Measurements from ENCODE around the gene CT45A9. TPM values are rescaled to one million over a fixed set of nuclear protein-coding genes. Genes with fewer than 3 reads are reported as not detected.
"Not testable (repeated sequence)": the region's sequence is repeated elsewhere in the genome, so short reads cannot be mapped to it uniquely, and the experiment has no call there.

The CT45A9 gene
- polyA plus RNA-seq, 2 donors: not detected

DNA sequence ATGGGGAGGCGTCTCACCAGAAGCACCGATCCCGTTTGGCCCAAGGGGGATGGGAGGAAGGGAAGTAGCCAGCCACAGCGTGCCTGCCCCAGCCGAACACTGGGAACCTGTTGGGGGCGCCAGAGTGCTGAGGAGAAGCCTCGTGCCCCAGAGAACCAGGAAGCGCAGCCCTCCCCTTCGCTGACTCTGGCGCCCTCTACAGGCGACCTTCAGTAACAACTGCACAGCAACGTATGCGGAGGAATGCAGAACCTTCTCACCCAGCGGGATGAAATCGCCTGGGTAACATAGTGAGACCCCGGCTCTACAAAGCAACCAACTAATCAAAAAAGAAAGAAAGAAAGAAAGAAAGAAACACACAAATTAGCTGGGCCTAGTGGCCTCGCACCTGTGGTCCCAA, 17.2 kb downstream of the CT45A9 start, which contains the start of gene CT45A8:
CT45A8 (minus strand) TSS at position 101 of the 400 bp plus-strand sequence. CDS start 3,755 bp downstream, outside the sequence.
- not testable (repeated sequence) for H3K9me3 ChIP-seq (ENCODE audit: control insufficient read depth in 2 of 2, insufficient read depth in 1 of 2, low read depth in 1 of 2, low read length in 1 of 2); H3K36me3 ChIP-seq (ENCODE audit: control insufficient read depth in 2 of 2, insufficient read depth in 2 of 2, low read length in 1 of 2); H3K27me3 ChIP-seq (ENCODE audit: control insufficient read depth in 1 of 2, insufficient read depth in 2 of 2, low read length in 2 of 2); H3K4me1 ChIP-seq (ENCODE audit: control insufficient read depth in 2 of 2, insufficient read depth in 2 of 2, low read length in 1 of 2); H3K27ac ChIP-seq (ENCODE audit: low read depth in 2 of 2, low read length in 1 of 2); H3K4me3 ChIP-seq (ENCODE audit: low read depth in 1 of 2, low read length in 2 of 2)
- WGBS, 2 donors: no CpG with 5 or more reads among the region's 17 CpGs

DNA sequence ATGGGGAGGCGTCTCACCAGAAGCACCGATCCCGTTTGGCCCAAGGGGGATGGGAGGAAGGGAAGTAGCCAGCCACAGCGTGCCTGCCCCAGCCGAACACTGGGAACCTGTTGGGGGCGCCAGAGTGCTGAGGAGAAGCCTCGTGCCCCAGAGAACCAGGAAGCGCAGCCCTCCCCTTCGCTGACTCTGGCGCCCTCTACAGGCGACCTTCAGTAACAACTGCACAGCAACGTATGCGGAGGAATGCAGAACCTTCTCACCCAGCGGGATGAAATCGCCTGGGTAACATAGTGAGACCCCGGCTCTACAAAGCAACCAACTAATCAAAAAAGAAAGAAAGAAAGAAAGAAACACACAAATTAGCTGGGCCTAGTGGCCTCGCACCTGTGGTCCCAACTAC, 34.4 kb downstream of the CT45A9 start, which contains the start of gene CT45A7:
CT45A7 (minus strand) TSS at position 101 of the 400 bp plus-strand sequence. CDS start 3,747 bp downstream, outside the sequence.
- no CpG with 5 or more reads among the region's 17 CpGs for WGBS, 2 donors

DNA sequence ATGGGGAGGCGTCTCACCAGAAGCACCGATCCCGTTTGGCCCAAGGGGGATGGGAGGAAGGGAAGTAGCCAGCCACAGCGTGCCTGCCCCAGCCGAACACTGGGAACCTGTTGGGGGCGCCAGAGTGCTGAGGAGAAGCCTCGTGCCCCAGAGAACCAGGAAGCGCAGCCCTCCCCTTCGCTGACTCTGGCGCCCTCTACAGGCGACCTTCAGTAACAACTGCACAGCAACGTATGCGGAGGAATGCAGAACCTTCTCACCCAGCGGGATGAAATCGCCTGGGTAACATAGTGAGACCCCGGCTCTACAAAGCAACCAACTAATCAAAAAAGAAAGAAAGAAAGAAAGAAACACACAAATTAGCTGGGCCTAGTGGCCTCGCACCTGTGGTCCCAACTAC, 51.7 kb downstream of the CT45A9 start, which contains the start of gene CT45A2:
CT45A2 (minus strand) TSS at position 101 of the 400 bp plus-strand sequence. CDS start 3,747 bp downstream, outside the sequence.
- WGBS, 2 donors: no CpG with 5 or more reads among the region's 17 CpGs
- H3K27ac ChIP-seq (ENCODE audit: low read depth in 2 of 2, low read length in 1 of 2); H3K4me3 ChIP-seq (ENCODE audit: low read depth in 1 of 2, low read length in 2 of 2); H3K9me3 ChIP-seq (ENCODE audit: control insufficient read depth in 2 of 2, insufficient read depth in 1 of 2, low read depth in 1 of 2, low read length in 1 of 2); H3K36me3 ChIP-seq (ENCODE audit: control insufficient read depth in 2 of 2, insufficient read depth in 2 of 2, low read length in 1 of 2); H3K4me1 ChIP-seq (ENCODE audit: control insufficient read depth in 2 of 2, insufficient read depth in 2 of 2, low read length in 1 of 2); H3K27me3 ChIP-seq (ENCODE audit: control insufficient read depth in 1 of 2, insufficient read depth in 2 of 2, low read length in 2 of 2): not testable (repeated sequence)

More for the DNA sequence above, 34.4 kb downstream of the CT45A9 start, which contains the start of gene CT45A7:
- H3K4me3 ChIP-seq (ENCODE audit: low read depth in 1 of 2, low read length in 2 of 2); H3K36me3 ChIP-seq (ENCODE audit: control insufficient read depth in 2 of 2, insufficient read depth in 2 of 2, low read length in 1 of 2); H3K27ac ChIP-seq (ENCODE audit: low read depth in 2 of 2, low read length in 1 of 2); H3K27me3 ChIP-seq (ENCODE audit: control insufficient read depth in 1 of 2, insufficient read depth in 2 of 2, low read length in 2 of 2); H3K9me3 ChIP-seq (ENCODE audit: control insufficient read depth in 2 of 2, insufficient read depth in 1 of 2, low read depth in 1 of 2, low read length in 1 of 2); H3K4me1 ChIP-seq (ENCODE audit: control insufficient read depth in 2 of 2, insufficient read depth in 2 of 2, low read length in 1 of 2): not testable (repeated sequence)

Other genes starting within 250 kb of the CT45A9 start
- not detected for gene CT45A1, start 158.2 kb downstream of the CT45A9 start, polyA plus RNA-seq
- gene CT45A3, start 103.6 kb downstream of the CT45A9 start, polyA plus RNA-seq: not detected
- gene CT45A5, start 86.3 kb downstream of the CT45A9 start, polyA plus RNA-seq: not detected
- gene CT45A6, start 69.0 kb downstream of the CT45A9 start, polyA plus RNA-seq: not detected
- not detected for gene CT45A2, start 51.8 kb downstream of the CT45A9 start, polyA plus RNA-seq
- not detected for gene CT45A7, start 34.5 kb downstream of the CT45A9 start, polyA plus RNA-seq
- not detected for gene CT45A8, start 17.3 kb downstream of the CT45A9 start, polyA plus RNA-seq
- not detected for gene CT45A10, start 21.6 kb upstream of the CT45A9 start, polyA plus RNA-seq
- not detected for gene SAGE1, start 21.9 kb upstream of the CT45A9 start, polyA plus RNA-seq
- gene MMGT1, start 102.2 kb upstream of the CT45A9 start, polyA plus RNA-seq: 1 to 10 TPM; 1.5 to 7.5 TPM
- gene SLC9A6, start 113.6 kb upstream of the CT45A9 start, polyA plus RNA-seq: 1 to 10 TPM; 6.6 to 7.2 TPM

Measured in esophagus (tissue), 2 donors.